Measurements from ENCODE around the gene IGSF3. TPM values are rescaled to one million over a fixed set of nuclear protein-coding genes. Genes with fewer than 3 reads are reported as not detected.
"Not testable (repeated sequence)": the region's sequence is repeated elsewhere in the genome, so short reads cannot be mapped to it uniquely, and the experiment has no call there.

IGSF3 gene
- total RNA-seq, 1 experiment from 2014 or later = 30.1 TPM

DNA sequence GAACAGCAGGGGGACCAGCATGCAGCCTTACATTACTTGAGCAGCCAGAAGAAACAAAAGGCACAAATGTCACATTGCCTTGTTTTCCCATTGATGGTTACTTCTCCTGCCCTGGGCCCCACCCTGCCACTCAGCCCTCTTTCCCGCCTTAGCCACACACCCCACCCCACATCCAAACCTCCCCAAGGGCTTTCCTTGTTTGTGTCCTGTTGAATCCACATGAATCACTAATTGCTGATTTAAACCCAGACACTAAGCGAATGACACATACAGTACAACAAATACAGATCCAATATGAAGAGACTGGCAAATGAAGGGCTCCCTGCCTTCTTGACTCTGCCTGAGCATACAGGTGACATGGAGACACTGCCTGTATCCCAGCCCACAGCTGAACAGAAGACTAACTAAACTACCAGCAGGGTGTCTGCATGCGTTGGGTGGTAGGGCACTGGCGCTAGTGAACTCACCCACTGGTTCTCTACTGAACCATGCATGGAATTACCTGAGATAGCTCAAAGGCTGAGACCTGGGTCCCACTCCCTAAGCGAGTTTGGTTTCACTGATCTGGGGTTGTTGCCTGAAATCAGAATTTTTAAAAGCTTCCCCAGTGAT is 3.1 kb downstream of the IGSF3 start:
- TF ChIP-seq, protein P1, sequence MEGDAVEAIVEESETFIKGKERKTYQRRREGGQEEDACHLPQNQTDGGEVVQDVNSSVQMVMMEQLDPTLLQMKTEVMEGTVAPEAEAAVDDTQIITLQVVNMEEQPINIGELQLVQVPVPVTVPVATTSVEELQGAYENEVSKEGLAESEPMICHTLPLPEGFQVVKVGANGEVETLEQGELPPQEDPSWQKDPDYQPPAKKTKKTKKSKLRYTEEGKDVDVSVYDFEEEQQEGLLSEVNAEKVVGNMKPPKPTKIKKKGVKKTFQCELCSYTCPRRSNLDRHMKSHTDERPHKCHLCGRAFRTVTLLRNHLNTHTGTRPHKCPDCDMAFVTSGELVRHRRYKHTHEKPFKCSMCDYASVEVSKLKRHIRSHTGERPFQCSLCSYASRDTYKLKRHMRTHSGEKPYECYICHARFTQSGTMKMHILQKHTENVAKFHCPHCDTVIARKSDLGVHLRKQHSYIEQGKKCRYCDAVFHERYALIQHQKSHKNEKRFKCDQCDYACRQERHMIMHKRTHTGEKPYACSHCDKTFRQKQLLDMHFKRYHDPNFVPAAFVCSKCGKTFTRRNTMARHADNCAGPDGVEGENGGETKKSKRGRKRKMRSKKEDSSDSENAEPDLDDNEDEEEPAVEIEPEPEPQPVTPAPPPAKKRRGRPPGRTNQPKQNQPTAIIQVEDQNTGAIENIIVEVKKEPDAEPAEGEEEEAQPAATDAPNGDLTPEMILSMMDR (conservative IDR thresholded peaks at IDR 0.05) = no peak
- no peak for TF ChIP-seq EZH2 (IDR thresholded peaks at IDR 0.05; ENCODE audit: low read depth)
- H4K20me1 ChIP-seq (ENCODE audit: insufficient read depth) = no peaks in the 10 kb centered on the region; the same call in 1 of the 2 replicates
- H2AFZ ChIP-seq = no peak overlapping the region
- DNase-seq = peak in 1 of 2 experiments; percentile 52
- H3K4me1 ChIP-seq (replicated peaks; ENCODE audit: insufficient read depth) = peaks cover 40% of the 10 kb centered on the region
- H3K9me3 ChIP-seq (ENCODE audit: insufficient read depth, low read depth) = no peaks in the 10 kb centered on the region
- peak overlapping the region; percentile 91; the same call in 1 of the 2 replicates for H3K4me3 ChIP-seq
- CTCF ChIA-PET = no interaction called here
- H3K27ac ChIP-seq = no peak overlapping the region
- H3F3A ChIP-seq (ENCODE audit: insufficient read depth, low read depth) = peaks cover 15% of the 10 kb centered on the region; the same call in 1 of the 2 replicates
- H3K79me2 ChIP-seq (ENCODE audit: low read depth) = peaks cover 70% of the 10 kb centered on the region
- intact Hi-C loops (cut with micrococcal nuclease; ENCODE audit: unreplicated experiment) = no loop called here
- H3K27me3 ChIP-seq (ENCODE audit: insufficient read depth, low read depth) = no peaks in the 10 kb centered on the region
- H3K9me2 ChIP-seq (ENCODE audit: insufficient read depth) = no peaks in the 10 kb centered on the region
- POLR2A ChIA-PET (ENCODE audit: unreplicated experiment) = no interaction called here
- peaks cover 5% of the 10 kb centered on the region; the same call in 1 of the 2 replicates for H3K36me3 ChIP-seq (ENCODE audit: low read depth)
- BruUV-seq (replicated peaks) = no TSS peak
- peak overlapping the region; percentile 88 for H3K4me2 ChIP-seq

DNA sequence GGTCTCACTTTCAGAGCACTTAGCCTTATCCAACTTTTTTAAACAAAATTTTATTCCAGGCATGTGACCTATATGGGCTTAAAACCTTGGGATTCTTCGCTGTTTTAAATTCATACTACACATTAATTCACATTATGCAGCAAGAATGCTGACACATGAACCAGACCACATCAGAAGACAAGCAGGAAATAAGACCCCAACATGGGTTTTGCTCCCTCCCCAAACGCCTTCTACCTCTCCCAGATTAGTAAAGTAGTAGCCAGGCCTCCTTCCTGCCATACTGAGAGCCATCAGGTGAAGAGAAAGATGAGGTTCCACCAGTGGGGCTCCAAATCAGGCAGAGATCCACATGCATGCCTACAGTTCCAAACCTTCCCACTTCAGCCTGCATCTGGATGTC is 3.7 kb downstream of the IGSF3 start:
- no peak for DNase-seq
- ChIA-PET CTCF (no interaction called here), POLR2A (ENCODE audit: unreplicated experiment) (no interaction called here)
- Histone ChIP-seq H3K27me3 (ENCODE audit: insufficient read depth, low read depth) (no peaks in the 10 kb centered on the region), H3F3A (ENCODE audit: insufficient read depth, low read depth) (peaks cover 11% of the 10 kb centered on the region; the same call in 1 of the 2 replicates), H3K9me2 (ENCODE audit: insufficient read depth) (no peaks in the 10 kb centered on the region), H3K79me2 (ENCODE audit: low read depth) (peaks cover 70% of the 10 kb centered on the region), H3K4me3 (peak overlapping the region; percentile 91; the same call in 1 of the 2 replicates), H3K27ac (no peak overlapping the region), H3K9me3 (ENCODE audit: insufficient read depth, low read depth) (no peaks in the 10 kb centered on the region), H3K4me1 (replicated peaks; ENCODE audit: insufficient read depth) (peaks cover 40% of the 10 kb centered on the region), H2AFZ (no peak overlapping the region), H3K36me3 (ENCODE audit: low read depth) (peaks cover 5% of the 10 kb centered on the region; the same call in 1 of the 2 replicates), H3K4me2 (peak overlapping the region; percentile 88), H4K20me1 (ENCODE audit: insufficient read depth) (no peaks in the 10 kb centered on the region; the same call in 1 of the 2 replicates)
- TF ChIP-seq, protein P1 (conservative IDR thresholded peaks at IDR 0.05) = no peak
- no peak for TF ChIP-seq EZH2 (IDR thresholded peaks at IDR 0.05; ENCODE audit: low read depth)
- BruUV-seq (replicated peaks) = no TSS peak
- intact Hi-C loops (cut with micrococcal nuclease; ENCODE audit: unreplicated experiment) = no loop called here

DNA sequence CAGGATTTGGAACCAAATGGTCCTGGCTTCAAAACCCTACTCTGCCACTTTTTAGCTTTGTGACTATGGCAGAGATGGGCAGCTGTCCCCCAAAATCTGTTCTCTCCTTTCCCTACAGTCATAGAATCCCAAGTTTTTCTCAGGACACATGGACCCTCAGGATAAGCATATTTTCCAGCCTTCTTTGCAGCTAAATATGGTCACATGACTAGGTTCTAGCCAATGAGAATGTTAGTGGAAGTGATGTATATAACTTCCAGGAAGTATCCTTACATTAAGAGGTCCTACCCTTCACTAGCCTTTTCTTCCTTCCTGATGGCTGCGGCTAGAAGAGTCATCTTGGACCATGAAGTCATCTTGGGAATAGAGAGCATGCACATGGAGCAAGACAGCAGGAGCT is 5.9 kb downstream of the IGSF3 start:
- Histone ChIP-seq H3F3A (ENCODE audit: insufficient read depth, low read depth) (no peaks in the 10 kb centered on the region), H2AFZ (no peak overlapping the region), H3K4me2 (no peak overlapping the region), H3K4me3 (no peak overlapping the region), H3K36me3 (ENCODE audit: low read depth) (peaks cover 9% of the 10 kb centered on the region; the same call in 1 of the 2 replicates), H4K20me1 (ENCODE audit: insufficient read depth) (no peaks in the 10 kb centered on the region; the same call in 1 of the 2 replicates), H3K79me2 (ENCODE audit: low read depth) (peaks cover 77% of the 10 kb centered on the region), H3K9me2 (ENCODE audit: insufficient read depth) (no peaks in the 10 kb centered on the region), H3K27me3 (ENCODE audit: insufficient read depth, low read depth) (no peaks in the 10 kb centered on the region), H3K27ac (no peak overlapping the region), H3K9me3 (ENCODE audit: insufficient read depth, low read depth) (no peaks in the 10 kb centered on the region), H3K4me1 (replicated peaks; ENCODE audit: insufficient read depth) (peaks cover 40% of the 10 kb centered on the region)
- DNase-seq = no peak
- no TSS peak for BruUV-seq (replicated peaks)
- CTCF ChIA-PET = no interaction called here
- TF ChIP-seq, protein P1 (conservative IDR thresholded peaks at IDR 0.05) = no peak
- TF ChIP-seq EZH2 (IDR thresholded peaks at IDR 0.05; ENCODE audit: low read depth) = no peak
- POLR2A ChIA-PET (ENCODE audit: unreplicated experiment) = no interaction called here
- intact Hi-C loops (cut with micrococcal nuclease; ENCODE audit: unreplicated experiment) = no loop called here

DNA sequence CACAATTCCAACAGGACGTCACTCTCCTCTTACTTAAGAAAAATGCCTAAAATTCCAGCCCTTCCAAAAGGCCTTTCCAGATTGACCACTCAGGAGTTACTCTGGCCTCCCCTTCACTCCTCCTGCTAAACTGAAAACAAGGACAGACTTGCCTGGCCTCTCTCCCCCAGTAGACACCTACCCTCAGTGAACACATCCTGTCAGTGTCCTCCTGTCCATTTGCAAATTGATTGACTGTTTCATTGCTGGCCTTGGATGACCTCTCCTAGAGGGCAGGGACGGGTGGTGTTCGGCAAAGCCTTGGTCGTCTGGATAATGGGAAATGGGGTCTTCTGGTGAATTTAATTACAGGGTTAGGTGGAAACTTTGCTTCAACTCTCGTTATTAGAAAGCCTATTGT is 8.9 kb downstream of the IGSF3 start:
- H3K9me3 ChIP-seq (ENCODE audit: insufficient read depth, low read depth); POLR2A ChIA-PET (ENCODE audit: unreplicated experiment); H3K9me2 ChIP-seq (ENCODE audit: insufficient read depth); H3K4me2 ChIP-seq; BruUV-seq (replicated peaks); H3K27ac ChIP-seq; H3K36me3 ChIP-seq (ENCODE audit: low read depth); H4K20me1 ChIP-seq (ENCODE audit: insufficient read depth); H3F3A ChIP-seq (ENCODE audit: insufficient read depth, low read depth); CTCF ChIA-PET; H2AFZ ChIP-seq; H3K27me3 ChIP-seq (ENCODE audit: insufficient read depth, low read depth); H3K4me3 ChIP-seq; intact Hi-C loops (cut with micrococcal nuclease; ENCODE audit: unreplicated experiment); DNase-seq: not testable (repeated sequence)
- Histone ChIP-seq H3K79me2 (ENCODE audit: low read depth) (peaks cover 58% of the 10 kb centered on the region), H3K4me1 (replicated peaks; ENCODE audit: insufficient read depth) (peaks cover 11% of the 10 kb centered on the region)

DNA sequence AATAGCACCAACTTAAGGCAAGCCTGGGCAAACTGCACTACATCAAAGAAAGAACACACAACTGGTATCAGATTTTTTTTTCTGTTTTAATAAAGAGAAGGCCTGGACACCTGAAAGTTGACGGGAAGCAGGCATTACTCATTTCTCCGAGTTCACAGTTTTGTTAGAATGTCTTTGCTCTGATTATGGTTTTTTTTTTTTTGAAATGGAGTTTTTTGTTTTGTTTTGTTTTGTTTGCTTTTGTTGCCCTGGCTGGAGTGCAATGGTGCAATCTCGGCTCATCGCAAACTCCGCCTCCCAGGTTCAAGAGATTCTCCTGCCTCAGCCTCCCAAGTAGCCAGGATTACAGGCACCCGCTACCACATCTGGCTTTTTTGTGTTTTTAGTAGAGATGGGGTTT is 9.7 kb downstream of the IGSF3 start:
- BruUV-seq (replicated peaks); intact Hi-C loops (cut with micrococcal nuclease; ENCODE audit: unreplicated experiment): not testable (repeated sequence)

More for the DNA sequence above, 9.7 kb downstream of the IGSF3 start:
- H3K4me3 ChIP-seq; H3K4me2 ChIP-seq; H3K27ac ChIP-seq; H3K4me1 ChIP-seq (replicated peaks; ENCODE audit: insufficient read depth); H3K27me3 ChIP-seq (ENCODE audit: insufficient read depth, low read depth); POLR2A ChIA-PET (ENCODE audit: unreplicated experiment); H3K36me3 ChIP-seq (ENCODE audit: low read depth); H2AFZ ChIP-seq; H3F3A ChIP-seq (ENCODE audit: insufficient read depth, low read depth); DNase-seq; H3K9me3 ChIP-seq (ENCODE audit: insufficient read depth, low read depth); H4K20me1 ChIP-seq (ENCODE audit: insufficient read depth); H3K9me2 ChIP-seq (ENCODE audit: insufficient read depth); CTCF ChIA-PET: not testable (repeated sequence)
- peaks cover 52% of the 10 kb centered on the region for H3K79me2 ChIP-seq (ENCODE audit: low read depth)
